GM18502 (cell line): ENCODE measurements around the gene CRKL.
"Not testable (repeated sequence)": the region's sequence is repeated elsewhere in the genome, so short reads cannot be mapped to it uniquely, and the experiment has no call there.

Source experiments
- ATAC-seq: cut with Tn5 transposase; IDR thresholded peaks from one replicate; pipeline ENCODE4 v1.9.1; 2021; ENCODE audit warnings: mild to moderate bottlenecking; ENCODE audit not compliant: unreplicated experiment, poor library complexity

Gene CRKL

DNA sequence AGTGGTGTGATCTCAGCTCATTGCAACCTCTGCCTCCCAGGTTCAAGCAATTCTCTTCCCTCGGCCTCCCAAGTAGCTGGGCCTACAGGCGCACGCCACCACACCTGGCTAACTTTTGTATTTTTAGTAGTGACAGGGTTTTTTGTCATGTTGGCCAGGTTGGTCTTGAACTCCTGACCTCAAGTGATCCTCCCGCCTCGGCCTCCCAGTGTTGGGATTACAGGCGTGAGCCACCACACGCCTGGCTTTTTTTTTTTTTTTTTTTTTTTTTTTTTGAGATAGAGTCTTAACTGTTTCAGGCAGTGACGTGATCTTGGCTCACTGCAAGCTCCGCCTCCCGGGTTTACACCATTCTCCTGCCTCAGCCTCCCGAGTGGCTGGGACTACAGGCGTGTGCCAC lies 13.2 kb downstream of the CRKL start:
- not testable (repeated sequence) for ATAC-seq

DNA sequence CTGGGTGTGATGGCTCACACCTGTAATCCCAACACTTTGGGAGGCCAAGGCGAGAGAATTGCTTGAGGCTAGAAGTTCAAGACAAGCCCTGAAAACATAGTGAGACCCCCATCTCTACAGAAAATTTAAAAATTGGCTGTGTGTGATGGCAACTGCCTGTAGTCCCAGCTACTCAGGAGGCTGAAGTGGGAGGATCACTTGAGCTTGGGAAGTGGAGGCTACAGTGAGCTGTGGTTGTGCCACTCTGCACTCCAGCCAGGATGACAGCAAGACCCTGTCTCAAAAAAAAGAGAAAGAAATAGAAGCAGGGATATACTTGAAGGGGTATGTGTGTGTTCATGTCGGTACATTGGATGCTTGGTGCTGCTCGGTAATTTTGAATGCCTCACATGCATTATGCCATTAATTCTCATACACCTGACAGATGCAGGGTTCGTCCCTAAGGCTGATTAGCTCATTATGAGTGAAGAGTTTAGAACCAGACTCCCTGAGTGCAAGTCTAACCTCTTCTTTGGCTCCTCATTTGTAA lies 14.0 kb downstream of the CRKL start:
- no peak for ATAC-seq

DNA sequence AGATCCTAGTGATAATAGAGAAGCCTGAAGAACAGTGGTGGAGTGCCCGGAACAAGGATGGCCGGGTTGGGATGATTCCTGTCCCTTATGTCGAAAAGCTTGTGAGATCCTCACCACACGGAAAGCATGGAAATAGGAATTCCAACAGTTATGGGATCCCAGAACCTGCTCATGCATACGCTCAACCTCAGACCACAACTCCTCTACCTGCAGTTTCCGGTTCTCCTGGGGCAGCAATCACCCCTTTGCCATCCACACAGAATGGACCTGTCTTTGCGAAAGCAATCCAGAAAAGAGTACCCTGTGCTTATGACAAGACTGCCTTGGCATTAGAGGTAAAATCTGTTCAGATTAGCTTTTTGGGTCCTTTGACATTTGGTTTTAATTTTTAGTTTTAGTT lies 16.7 kb downstream of the CRKL start:
- ATAC-seq = no peak

DNA sequence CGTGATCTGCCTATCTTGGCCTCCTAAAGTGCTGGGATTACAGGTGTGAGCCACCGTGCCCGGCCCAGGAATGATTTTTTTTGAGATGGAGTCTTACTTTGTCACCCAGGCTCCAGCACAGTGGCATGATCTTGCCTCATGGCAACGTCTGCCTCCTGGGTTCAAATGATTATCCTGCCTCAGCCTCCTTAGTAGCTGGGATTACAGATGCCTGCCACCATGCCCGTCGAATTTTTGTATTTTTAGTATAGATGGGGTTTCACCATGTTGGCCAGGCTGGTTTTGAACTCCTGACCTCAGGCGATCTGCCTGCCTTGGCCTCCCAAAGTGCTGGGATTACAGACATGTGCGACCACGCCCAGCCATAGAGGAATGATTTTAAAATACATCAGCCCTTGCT lies 17.8 kb downstream of the CRKL start:
- not testable (repeated sequence) for ATAC-seq

DNA sequence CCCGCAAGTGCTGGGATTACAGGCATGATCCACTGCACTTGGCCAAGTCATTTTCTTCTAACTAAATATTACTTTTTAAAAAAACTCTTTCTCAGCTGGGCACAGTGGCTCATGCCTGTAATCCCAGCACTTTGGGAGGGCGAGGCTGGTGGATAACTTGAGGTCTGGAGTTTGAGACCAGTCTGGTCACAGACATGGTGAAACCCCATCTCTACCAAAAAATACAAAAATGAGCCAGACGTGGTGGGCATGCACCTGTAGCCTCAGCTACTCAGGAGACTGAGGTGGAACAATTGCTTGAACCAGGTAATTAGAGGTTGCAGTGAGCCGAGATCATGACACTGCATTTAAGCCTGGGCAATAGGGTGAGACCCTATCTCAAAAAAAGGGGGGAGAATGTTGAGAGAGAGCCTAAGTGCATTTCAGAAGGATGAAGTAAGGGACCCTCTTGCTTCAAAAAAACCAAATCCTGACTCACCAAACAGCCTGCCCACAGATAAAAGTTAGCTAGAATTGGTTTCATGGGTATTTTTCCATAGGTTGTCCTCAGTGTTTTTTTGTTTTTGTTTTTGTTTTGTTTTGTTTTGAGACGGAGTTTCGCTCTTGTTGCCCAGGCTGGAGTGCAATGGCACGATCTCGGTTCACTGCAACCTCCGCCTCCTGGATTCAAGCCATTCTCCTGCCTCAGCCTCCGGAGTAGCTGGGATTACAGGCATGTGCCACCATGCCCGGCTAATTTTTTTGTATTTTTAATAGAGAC lies 18.8 kb downstream of the CRKL start:
- not testable (repeated sequence) for ATAC-seq

DNA sequence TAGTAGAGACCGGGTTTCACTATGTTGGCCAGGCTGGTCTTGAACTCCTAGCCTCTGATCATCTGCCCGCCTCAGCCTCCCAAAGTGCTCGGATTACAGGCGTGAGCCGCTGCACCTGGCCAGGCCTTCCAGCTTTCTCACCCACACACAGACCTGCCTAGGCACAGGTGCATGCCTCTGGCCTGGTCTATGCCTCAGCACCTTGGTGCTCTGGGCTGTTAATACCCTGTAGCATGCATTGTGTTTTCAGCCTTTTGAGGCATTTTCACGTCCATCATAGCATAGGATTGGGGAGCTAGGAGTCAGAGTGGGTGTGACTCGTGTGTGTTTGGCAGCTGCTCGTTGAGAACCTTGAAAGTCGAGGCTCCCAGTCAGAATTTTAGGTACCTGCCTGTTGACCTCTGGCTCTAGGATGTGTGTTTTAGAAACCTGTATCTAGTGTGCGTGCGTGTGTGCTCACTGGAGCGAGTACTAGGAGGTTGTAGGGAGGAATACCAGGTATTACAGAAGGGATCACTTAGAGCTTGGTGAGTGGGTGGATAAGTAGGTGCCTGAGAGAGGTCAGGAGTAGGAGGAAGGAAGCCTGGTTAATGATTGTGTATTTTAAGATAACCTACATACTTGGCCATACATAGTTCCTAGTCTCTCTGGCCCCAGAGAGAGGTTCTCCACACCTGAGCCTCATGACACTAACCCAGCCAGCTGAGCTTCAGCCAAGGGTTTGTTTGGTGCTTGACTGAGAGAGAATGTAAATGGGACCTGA lies 20.0 kb downstream of the CRKL start:
- ATAC-seq = no peak

DNA sequence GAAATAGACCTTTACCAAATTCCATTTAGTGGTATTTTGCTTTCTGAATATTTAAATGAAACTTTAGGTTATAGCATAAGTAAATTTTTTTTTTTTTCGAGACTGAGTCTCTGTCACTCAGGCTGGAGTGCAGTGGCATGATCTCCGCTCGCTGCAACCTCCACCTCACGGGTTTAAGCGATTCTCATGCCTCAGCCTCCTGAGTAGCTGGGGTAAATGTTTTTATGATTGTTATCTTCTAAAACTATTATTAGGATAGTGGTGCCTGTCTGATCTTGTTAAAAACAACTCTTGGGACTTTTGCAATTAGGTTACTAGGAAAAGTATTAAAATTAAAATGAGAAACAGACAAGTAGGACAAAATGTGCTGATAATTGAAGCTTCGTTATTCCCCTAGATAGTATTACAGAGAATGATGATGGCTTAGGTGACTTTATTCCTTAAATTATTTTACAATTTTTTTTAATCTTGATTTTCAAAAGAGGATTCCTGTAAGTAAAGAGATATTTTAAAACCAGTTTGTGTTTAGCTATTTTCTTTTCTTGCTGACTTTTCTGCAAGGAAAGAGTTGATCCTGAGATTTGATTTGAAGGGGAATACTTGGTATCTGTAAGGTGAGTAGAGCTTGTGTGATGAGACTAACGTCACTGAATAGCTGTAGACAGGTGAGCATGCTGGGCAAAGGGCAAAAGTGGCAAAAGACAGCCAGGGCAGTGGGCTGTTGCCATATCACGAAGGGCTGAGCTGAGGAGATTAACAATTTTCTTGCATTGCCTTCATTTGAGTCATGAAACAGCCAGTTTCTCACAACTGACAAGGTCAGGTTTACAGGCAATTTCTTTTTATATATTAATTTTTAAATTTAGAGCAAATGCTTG lies 20.8 kb downstream of the CRKL start:
- ATAC-seq = no peak

DNA sequence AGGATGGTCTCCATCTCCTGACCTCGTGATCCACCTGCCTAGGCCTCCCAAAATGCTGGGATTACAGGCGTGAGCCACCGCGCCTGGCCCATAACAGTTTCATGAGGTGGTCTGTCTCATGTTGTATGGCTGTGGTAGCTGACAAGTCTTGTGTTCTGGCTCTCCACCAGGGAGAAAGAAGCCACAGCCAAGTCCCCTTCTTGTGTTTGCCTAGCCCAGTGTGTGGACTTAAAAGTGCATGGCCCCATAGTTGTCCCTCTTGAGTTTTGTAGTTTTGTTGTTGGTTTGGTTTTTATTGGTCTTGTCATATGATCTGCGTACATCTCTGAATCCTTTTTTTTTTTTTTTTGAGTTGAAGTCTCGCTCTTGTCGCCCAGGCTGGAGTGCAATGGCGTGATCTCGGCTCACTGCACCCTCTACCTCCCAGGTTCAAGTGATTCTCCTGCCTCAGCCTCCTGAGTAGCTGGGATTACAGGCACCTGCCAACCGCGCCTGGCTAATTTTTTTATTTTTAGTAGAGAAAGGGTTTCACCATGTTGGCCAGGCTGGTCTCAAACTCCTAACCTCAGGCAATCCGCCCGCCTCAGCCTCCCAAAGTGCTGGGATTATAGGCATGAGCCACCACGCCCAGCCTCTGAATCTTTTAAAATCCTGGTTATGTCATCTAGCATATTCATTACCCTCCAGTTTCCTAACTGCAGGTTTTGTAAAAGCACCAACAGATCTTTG lies 22.4 kb downstream of the CRKL start:
- ATAC-seq = not testable (repeated sequence)

DNA sequence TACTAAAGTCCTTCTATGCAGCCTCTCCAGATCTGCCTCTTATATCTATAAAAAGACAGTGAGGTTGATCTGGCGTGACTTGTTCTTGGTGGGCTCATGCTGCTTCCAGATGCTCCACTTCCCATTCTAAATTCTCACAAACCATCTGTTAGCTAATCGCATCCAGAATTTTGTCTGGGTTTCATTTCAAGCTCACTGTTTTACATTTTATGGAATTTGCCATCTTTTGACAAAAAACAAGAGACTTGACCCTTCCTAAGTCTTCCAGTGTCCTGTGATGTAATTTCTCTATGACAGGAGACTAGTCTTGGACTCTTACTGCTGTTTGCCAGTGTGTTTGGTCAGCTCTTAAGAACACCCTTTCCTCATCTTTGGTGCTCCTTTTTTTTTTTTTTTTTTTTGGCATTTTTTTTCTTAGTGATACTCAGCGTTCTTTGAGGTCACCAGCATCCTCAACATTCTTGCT lies 23.0 kb downstream of the CRKL start:
- no peak for ATAC-seq

DNA sequence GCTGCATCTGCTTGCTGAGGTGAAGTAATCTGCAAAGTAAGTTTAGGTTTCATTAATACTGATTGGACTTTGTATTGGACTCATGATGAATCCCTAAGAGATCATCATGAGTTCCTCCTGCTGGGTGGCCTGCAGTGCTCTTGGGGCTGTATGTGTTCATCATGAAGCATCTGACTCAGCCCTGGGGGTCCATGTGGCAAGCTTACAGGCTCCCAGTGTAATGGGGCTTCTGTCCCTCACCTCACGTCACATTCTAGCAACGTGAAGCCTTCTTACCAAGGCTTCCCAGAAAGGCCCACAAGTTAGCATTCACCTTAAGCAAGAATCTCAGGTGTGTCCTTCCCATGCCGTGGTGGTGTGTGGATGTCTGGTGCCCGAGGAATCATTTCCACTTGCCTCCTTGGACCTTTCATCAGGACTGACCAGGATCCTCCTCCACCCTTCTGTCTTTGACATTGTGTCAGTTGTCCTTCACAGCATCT lies 23.7 kb downstream of the CRKL start:
- ATAC-seq = no peak

DNA sequence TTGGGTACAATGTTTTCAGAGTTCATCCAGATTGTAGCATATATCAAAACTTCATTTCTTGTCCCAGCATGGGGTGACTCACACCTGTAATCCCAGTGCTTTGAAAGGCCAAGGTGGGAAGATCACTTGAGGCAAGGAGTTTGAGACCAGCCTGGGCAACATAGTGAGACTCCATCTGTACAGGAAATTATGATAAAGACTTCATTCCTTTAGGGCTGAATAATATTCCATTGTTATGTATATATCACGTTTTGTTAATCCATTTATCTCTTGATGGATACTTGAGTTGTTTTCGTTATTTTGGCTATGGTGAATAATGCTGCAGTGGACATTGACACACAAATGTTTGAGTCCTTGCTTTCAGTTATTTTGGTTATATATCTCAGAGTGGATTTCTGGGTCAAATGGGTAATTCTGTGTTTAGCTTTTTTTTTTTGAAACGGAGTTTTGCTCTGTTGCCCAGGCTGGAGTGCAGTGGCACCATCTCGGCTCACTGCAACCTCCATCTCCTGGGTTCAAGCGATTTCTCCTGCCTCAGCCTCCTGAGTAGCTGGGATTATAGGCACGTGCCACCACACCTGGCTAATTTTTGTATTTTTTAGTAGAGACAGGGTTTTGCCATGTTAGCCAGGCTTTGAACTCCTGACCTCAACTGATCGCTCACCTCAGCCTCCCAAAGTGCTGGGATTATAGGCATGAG lies 25.1 kb downstream of the CRKL start:
- ATAC-seq = not testable (repeated sequence)

DNA sequence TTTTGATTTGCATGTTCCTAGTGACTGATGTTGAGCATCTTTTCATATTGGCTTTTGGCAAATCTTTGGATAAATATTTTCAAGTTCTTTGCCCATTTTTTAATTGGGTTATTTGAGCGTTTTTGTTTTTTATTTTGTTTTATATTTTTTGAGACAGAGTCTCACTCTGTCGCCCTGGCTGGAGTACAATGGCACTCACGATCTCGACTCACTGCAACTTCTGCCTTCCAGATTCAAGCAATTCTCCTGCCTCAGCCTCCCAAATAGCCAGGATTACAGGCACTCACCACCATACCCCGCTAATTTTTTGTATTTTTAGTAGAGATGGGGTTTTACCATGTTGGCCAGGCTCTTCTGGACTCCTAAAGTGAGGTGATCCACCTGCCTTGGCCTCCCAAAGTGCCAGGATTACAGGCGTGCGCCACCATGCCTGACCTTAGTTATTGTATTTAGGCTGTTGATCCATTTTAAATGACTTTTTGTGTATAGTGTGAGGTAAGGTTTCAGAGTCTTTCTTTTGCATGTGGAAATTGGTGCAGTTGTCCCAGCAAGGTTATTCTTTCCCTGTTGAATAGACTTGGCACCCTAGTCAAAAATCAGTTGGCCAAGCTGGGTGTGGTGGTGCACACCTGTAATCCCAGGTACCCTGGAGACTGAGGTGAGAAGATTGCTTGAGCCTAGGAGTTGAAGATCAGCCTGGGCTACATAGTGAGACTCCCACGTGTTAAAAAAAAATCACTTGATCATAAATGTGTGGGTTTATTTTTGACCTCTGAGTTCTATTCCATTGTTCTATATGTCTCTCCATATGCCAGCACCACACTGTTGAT lies 26.1 kb downstream of the CRKL start:
- ATAC-seq = no peak

DNA sequence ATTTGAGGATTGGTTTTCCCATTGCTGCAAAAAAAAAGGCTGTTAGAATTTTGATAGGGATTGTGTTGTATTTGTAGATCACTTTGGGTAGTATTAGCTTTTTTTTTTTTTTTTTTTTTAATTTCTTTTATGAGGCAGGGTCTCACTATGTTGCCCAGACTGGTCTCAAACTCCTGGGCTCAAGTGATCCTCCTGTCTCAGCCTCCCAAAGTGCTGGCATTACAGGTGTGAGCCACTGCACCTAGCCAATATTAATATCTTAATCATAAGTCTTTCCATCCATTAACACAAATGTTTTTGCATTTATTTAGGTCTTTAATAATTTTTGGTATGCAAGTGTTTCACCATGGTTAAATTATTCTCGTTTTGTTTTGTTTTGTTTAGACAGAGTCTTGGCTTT lies 26.8 kb downstream of the CRKL start:
- no peak for ATAC-seq

DNA sequence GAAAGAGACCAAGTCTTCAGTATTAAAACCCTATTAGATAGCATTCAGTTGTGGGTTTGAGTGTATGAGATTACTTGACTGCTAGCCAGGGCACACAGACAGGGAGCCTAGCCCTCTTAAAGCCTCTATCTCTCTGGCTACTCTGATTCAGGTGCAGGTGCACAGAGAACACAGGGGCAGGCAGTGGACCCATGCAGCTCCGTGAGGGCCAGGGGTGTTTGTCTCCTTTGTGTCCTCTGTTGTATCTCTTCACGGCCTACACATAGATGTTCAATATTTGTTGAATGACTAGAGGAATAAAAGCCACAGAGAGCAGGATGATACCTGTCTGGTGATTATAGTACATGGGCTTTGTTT lies 28.3 kb downstream of the CRKL start:
- no peak for ATAC-seq

DNA sequence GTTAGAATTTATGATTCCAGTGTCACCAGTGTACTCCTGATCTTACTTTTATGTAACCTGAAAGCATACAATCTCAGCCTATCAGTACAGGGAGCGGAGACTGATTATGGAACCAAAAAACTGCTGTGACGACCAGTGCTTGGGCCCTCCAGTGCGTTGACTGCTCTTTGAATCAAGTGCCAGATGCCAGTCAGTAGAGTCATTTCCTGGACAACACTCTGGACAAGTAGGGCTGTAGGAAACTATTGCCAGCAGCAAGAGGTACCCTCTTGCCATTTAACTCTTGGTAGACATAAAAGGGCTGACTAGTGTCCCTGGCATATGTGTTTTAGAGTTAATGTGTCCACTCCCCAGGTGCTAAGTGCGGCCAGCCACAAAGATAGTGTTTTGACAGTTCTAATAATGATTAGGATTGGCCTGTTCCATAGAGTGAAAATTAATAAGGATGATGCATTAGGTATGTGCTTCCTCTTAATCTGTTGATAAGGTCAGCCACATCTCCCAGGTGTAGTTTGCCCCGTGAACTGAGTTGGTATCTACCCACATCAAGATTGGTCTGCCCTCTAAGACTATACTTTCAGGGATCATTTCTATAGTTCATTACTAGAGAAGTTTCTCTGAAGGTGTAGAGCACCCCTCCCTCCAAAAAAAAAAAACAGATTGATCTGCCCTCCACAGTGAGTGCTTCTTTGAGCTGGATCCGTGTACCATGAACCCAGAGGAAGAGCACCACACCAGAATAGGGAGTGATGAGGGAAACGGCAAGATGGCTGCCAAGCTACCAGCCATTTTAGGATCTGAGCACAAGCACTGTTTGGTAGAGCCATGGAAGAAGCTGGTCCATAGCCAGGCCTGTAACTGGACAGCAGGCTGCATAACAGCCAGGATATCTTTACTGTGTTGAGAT lies 29.1 kb downstream of the CRKL start:
- no peak for ATAC-seq

DNA sequence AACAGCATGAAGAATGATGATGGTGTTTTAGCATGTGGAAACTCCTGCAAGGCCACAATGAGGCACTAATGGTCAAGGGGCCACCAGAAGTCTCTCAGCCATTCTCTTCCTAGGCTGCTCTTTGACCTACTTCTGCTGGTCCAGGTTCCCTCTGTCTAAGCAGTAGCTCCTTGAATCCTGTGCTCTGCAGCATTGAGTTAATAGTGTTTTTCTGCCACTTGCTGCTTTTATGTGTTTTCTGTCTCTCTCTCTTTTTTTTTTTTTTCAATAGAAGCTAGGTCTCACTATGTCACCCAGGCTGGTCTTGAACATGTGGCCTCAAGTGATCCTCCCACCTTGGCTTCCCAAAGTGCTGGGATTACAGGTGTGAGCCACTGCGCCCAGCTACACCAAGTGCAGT lies 29.8 kb downstream of the CRKL start:
- no peak for ATAC-seq

DNA sequence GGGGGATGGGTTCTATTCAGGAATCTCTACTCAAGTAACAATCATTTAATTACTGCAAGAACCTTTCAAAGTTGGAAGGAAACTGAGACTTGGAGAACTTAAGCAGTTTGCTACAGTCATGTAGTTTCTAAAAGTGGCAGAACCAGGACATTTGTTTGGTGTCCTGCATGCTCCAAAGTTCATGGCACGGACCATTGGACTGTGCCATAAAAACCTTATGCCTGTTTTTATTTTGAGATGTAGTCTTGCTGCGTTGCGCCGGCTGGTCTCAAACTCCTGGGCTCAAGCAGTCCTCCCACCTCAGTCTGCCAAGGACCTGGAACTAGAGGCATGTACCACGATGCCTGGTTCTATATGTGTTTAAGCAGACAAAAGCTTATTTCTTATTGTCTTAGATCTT lies 31.2 kb downstream of the CRKL start:
- no peak for ATAC-seq
